Adrenal gland (tissue), 12 donors: ENCODE data around the gene MICAL3. TPM values are rescaled to one million over a fixed set of nuclear protein-coding genes. Genes with fewer than 3 reads are reported as not detected.
A peak's percentile ranks its signal among the peaks of the same experiment; 100 is the strongest.
"Not testable (repeated sequence)": the region's sequence is repeated elsewhere in the genome, so short reads cannot be mapped to it uniquely, and the experiment has no call there.

ENCODE experiments used
- DNase-seq, 7 donors: peaks; one replicate each; pipeline ENCODE4 v3.0.0-alpha.2; 2019 to 2020
- H3K27ac ChIP-seq, 5 donors: fragments of 200-600 bp; sonication (generic) in 4 of 5; 1 replicate in 3 of 5; 2 replicates in 2 of 5; pipeline versions ENCODE4 v1.5.1 to v1.8.0; 2016 to 2020; ENCODE audit warnings: mild to moderate bottlenecking in 1 of 5
- H3K27me3 ChIP-seq: fragments of 200-600 bp; 2 replicates; pipeline ENCODE4 v1.8.0; 2021
- H3K36me3 ChIP-seq, 2 donors: fragments of 200-600 bp; replicated peaks in 1 of 2; 1 replicate in 1 of 2; 2 replicates in 1 of 2; pipeline versions ENCODE4 v1.5.1 to v1.8.0; 2018 to 2022
- H3K4me1 ChIP-seq, 2 donors: fragments of 200-600 bp; replicated peaks in 1 of 2; 1 replicate in 1 of 2; 2 replicates in 1 of 2; pipeline versions ENCODE4 v1.5.1 to v1.8.0; 2018 to 2021
- H3K4me3 ChIP-seq, 4 donors: fragments of 200-600 bp; sonication (generic) in 3 of 4; one replicate each; pipeline ENCODE4 v1.5.1; 2016 to 2018
- H3K9me3 ChIP-seq, 3 donors: fragments of 200-600 bp; sonication (generic) in 1 of 3; replicated peaks in 1 of 3; 1 replicate in 2 of 3; 2 replicates in 1 of 3; pipeline versions ENCODE4 v1.5.1 to v1.8.0; 2016 to 2021
- POLR2A ChIP-seq, 2 donors: fragments of 450-650 bp; IDR thresholded peaks; one replicate each; pipeline ENCODE4 v1.6.1; 2017; ENCODE audit warnings: antibody characterized with exemption in 2 of 2, mild to moderate bottlenecking in 2 of 2, moderate library complexity in 1 of 2
- WGBS, 4 donors: extraction: QIAGEN DNeasy Blood & Tissue Kit in 2 of 4; methylation state at CpG; one replicate each; pipeline versions ENCODE4 v1.1.5 to v1.1.7; 2013 to 2017; 5-methylcytosine and 5-hydroxymethylcytosine counted together
- intact Hi-C, 2 donors: fragments of 100-400 bp; cut with DNase I; formaldehyde crosslinking; loops; one replicate each; pipeline versions ENCODE4 v1.14.1 to v1.15.0; 2022 to 2023
- polyA plus RNA-seq, 3 donors: library from polyadenylated mRNA; stranded (reverse); fragments of 200-250 nt in 2 of 3; fragments of 350-450 nt in 1 of 3; fragmentation: Illumina TruSeq in 1 of 3; extraction: RNeasy Lipid Tissue Mini Kit (QIAGEN cat#74804) in 1 of 3; gene quantifications; one replicate each; pipeline ENCODE4 v1.2.3, GENCODE V29; 2013 to 2014
- total RNA-seq, 9 donors: library from RNA; depleted of rRNA in 4 of 9; stranded (reverse); fragments of >200 nt in 4 of 9; fragments of 120-200 nt in 1 of 9; fragmentation: NEBNext Ultra II Directional in 1 of 9; extraction: Animal tissue kit (Norgen Biotek cat#: 25700) in 1 of 9; gene quantifications; one replicate each; pipeline versions ENCODE4 v1.1.0 to v1.2.4, GENCODE V29; 2013 to 2023
- TF ChIP-seq, protein P1 (sequence below), 6 experiments: fragments of 450-650 bp in 4 of 6; fragments of 200-600 bp in 2 of 6; sonication (generic) in 1 of 6; IDR thresholded peaks; 1 replicate in 5 of 6; 2 replicates in 1 of 6; pipeline versions ENCODE4 v1.5.1 to v1.8.0; 2016 to 2021; ENCODE audit warnings: antibody characterized with exemption in 6 of 6, mild to moderate bottlenecking in 2 of 6, moderate library complexity in 1 of 6
- donor health status: healthy with polysubstance abuse.
- donor health status: Bipolar disorder and iron deficiency.
- donor health status: DM: yes; HTN: yes; CAD: no.
- donor health status: DM: no; HTN: no; CAD: no.
- donor health status: DM: no; HTN: no; CAD: no.
- donor health status: DM: yes; HTN: yes; CAD: no.

MICAL3 gene
- total and polyA plus RNA-seq, 12 donors = 10.9 to 82.6 (median 34.4) TPM

DNA sequence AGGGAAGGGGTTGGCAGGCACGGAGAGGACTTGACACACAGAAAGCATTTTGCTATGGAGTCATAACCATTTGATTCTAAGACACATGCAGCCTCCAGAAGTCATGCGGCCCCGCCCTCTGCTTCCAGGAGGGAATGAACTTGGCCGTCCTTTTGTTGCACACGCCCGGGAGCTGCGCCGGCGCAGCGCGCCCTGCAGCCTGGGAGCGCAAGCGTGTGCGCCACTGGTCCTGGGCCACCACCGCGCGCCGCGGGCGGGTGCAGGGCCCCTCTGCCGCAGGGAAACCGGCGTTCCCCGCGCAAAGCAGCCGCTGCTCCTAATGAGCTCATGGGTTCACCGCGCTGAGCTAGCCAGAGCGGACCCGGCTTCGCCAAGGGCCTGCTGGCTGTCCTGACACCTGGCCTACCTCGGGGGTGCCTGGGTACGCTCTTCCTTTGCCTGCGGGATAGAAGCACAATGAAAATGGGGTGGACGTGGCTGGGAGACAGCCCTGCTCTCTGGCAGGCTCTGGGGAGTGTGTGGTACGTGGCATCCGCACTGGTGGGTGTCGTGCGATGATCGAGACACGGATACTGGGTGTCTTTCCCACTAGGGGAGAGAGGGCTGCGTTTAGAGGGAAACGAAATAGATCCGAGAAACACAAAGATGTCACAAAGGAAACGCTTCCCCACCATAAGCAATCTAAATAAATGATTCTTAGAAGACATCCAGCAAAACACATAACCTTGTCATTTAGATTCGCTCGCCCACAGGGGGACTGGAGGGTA lies 669 bp downstream of the MICAL3 start:
- H3K27ac ChIP-seq = peak overlapping the region in 4 of 5 donors; percentile 34 to 84 (median 78)
- peak overlapping the region in 2 of 4 donors; percentile 69 to 75 for H3K4me3 ChIP-seq
- H3K36me3 ChIP-seq = no peaks in the 10 kb centered on the region
- H3K4me1 ChIP-seq = peaks cover 4 to 9% of the 10 kb centered on the region in 2 donors
- 0 to 1% (median 1%) methylated on average over 19 to 47 of the region's 47 CpGs for WGBS, 4 donors
- no peaks in the 10 kb centered on the region for H3K27me3 ChIP-seq
- intact Hi-C loops = loop anchor here (5.0 to 10.0 kb wide), 3 partner anchors 109 to 189 kb away; no protein-coding TSS in a partner anchor
- peak; percentile 83 to 92 (median 88) for DNase-seq
- TF ChIP-seq, protein P1, sequence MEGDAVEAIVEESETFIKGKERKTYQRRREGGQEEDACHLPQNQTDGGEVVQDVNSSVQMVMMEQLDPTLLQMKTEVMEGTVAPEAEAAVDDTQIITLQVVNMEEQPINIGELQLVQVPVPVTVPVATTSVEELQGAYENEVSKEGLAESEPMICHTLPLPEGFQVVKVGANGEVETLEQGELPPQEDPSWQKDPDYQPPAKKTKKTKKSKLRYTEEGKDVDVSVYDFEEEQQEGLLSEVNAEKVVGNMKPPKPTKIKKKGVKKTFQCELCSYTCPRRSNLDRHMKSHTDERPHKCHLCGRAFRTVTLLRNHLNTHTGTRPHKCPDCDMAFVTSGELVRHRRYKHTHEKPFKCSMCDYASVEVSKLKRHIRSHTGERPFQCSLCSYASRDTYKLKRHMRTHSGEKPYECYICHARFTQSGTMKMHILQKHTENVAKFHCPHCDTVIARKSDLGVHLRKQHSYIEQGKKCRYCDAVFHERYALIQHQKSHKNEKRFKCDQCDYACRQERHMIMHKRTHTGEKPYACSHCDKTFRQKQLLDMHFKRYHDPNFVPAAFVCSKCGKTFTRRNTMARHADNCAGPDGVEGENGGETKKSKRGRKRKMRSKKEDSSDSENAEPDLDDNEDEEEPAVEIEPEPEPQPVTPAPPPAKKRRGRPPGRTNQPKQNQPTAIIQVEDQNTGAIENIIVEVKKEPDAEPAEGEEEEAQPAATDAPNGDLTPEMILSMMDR (IDR thresholded peaks at IDR 0.05) = peak in 2 of 6 experiments; percentile 6 to 14
- TF ChIP-seq POLR2A (IDR thresholded peaks at IDR 0.05) = peak in 1 of 2 donors; percentile 86
- no peaks in the 10 kb centered on the region for H3K9me3 ChIP-seq

DNA sequence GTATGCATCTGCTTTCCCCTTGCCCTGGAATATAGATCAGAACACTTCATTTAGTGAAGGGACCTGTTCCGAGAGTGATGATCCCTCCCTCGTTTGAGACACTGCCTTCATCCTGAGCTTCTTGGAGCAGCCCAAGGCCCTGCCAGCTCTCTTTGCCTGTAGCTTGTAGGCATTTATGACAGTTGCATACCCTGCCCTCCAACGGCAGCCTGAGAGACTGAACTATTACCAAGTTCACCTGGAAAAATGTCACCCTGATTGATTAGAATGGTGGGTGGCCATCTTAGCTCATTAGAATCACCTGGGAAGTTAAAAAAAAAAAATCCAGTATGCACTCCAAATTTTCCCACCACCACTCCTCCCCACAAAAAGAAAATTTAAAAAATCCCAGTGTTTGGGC lies 1.5 kb downstream of the MICAL3 start:
- intact Hi-C loops = loop anchor here (5.0 to 10.0 kb wide), 3 partner anchors 108 to 188 kb away; no protein-coding TSS in a partner anchor
- H3K36me3 ChIP-seq = no peaks in the 10 kb centered on the region
- DNase-seq = peak in 1 of 7 donors; percentile 21
- peak overlapping the region in 2 of 5 donors; percentile 56 to 84 for H3K27ac ChIP-seq
- H3K4me3 ChIP-seq = no peak overlapping the region
- 38 to 65% (median 54%) methylated on average over 3 of the region's 3 CpGs for WGBS, 4 donors
- TF ChIP-seq, protein P1 (IDR thresholded peaks at IDR 0.05) = no peak
- TF ChIP-seq POLR2A (IDR thresholded peaks at IDR 0.05) = no peak
- H3K27me3 ChIP-seq = no peaks in the 10 kb centered on the region
- H3K9me3 ChIP-seq = no peaks in the 10 kb centered on the region
- H3K4me1 ChIP-seq = peaks cover 4 to 9% of the 10 kb centered on the region in 2 donors

DNA sequence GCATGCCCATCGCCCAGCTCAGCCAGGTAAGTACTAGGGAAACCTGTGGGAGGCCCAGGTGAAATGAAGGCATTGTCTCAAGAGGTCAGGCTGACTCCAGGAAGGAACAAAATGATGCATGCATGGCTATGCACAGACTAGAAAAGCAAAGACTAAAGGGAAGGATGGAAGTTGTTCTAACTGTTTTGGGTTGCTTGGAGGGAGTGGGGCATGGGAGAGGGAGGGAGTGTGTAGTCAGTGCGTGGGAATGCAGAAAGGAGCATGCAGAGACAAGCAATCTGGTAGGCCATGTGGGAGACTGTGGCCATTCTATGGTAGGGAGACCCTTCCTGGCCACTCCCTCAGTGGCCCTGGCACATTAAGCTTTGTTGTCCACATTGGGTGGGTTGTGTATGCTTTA lies 2.9 kb downstream of the MICAL3 start:
- DNase-seq = no peak
- Histone ChIP-seq H3K27ac (no peak overlapping the region), H3K27me3 (no peaks in the 10 kb centered on the region), H3K4me1 (peaks cover 4 to 9% of the 10 kb centered on the region in 2 donors), H3K4me3 (no peak overlapping the region), H3K36me3 (no peaks in the 10 kb centered on the region), H3K9me3 (no peaks in the 10 kb centered on the region)
- 91 to 92% (median 92%) methylated on average over 2 of the region's 2 CpGs for WGBS, 4 donors
- intact Hi-C loops = loop anchor here (5.0 to 10.0 kb wide), 3 partner anchors 107 to 187 kb away; no protein-coding TSS in a partner anchor
- no peak for TF ChIP-seq POLR2A (IDR thresholded peaks at IDR 0.05)
- TF ChIP-seq, protein P1 (IDR thresholded peaks at IDR 0.05) = no peak

DNA sequence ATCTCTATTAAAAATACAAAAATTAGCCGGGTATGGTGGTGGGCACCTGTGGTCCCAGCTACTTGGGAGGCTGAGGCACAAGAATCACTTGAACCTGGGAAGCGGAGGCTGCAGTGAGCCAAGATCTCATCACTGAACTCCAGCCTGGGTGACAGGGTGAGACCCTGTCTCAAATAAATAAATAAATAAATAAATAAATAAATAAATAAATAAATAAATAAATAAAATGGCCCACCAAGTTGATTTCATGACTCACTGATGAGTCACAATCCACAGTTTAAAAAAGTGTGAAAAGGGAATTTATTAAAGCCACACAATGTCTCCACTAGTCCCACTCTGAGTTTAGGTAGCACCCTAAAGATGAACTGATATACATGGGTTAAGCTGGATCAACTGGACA lies 3.6 kb downstream of the MICAL3 start:
- 91 to 100% (median 94%) methylated on average over 2 of the region's 2 CpGs for WGBS, 4 donors
- H3K4me1 ChIP-seq, H3K4me3 ChIP-seq, H3K9me3 ChIP-seq, H3K36me3 ChIP-seq, H3K27ac ChIP-seq, H3K27me3 ChIP-seq: not testable (repeated sequence)
- intact Hi-C loops = loop anchor here (5.0 to 10.0 kb wide), 3 partner anchors 106 to 186 kb away; no protein-coding TSS in a partner anchor
- peak in 1 of 7 donors; percentile 10 for DNase-seq
